WTC11 (cell line): ENCODE measurements around the gene PAQR4. TPM values are rescaled to one million over a fixed set of nuclear protein-coding genes. Genes with fewer than 3 reads are reported as not detected.
A peak's percentile ranks its signal among the peaks of the same experiment; 100 is the strongest.

ENCODE experiments used
- ATAC-seq: fragments of 200-7000 bp; cut with Tn5 transposase; 2 replicates; pipeline ENCODE4 v1.10.0; 2021; ENCODE audit warnings: mild to moderate bottlenecking, moderate library complexity
- CTCF ChIA-PET: fragments of 300-600 bp; sonication (Branson Sonifier 250); formaldehyde crosslinking; loops from one replicate; lab custom pipeline; 2021; ENCODE audit warnings: antibody characterized with exemption; lab: Charles Lee
- POLR2A ChIA-PET: fragments of 350-600 bp; sonication (Branson Sonifier 250); formaldehyde crosslinking; loops from one replicate; lab custom pipeline; 2021; ENCODE audit warnings: antibody characterized with exemption; lab: Charles Lee
- DNase-seq: peaks from one replicate; pipeline ENCODE4 v3.0.0; 2021; ENCODE audit warnings: low spot score
- H3K27ac Mint-ChIP-seq: 2 replicates; pipeline ENCODE4 v1.8.0; 2021; ENCODE audit warnings: mixed read lengths
- H3K27me3 Mint-ChIP-seq: 2 replicates; pipeline ENCODE4 v1.8.0; 2021; ENCODE audit warnings: low read depth, mild to moderate bottlenecking, moderate library complexity, mixed read lengths
- H3K36me3 Mint-ChIP-seq: 2 replicates; pipeline ENCODE4 v1.8.0; 2021; ENCODE audit warnings: mixed read lengths
- H3K4me1 Mint-ChIP-seq: 2 replicates; pipeline ENCODE4 v1.8.0; 2022; ENCODE audit warnings: mixed read lengths
- H3K4me3 Mint-ChIP-seq: 2 replicates; pipeline ENCODE4 v1.8.0; 2021; ENCODE audit warnings: mild to moderate bottlenecking, moderate library complexity, mixed read lengths
- H3K9me3 Mint-ChIP-seq: 2 replicates; pipeline ENCODE4 v1.8.0; 2021; ENCODE audit warnings: mixed read lengths
- AR ChIP-seq: fragments of 250-450 bp; sonication (Bioruptor Pico); IDR thresholded peaks from 2 replicates; pipeline ENCODE4 v1.9.0; 2021; ENCODE audit warnings: mild to moderate bottlenecking
- CBFB ChIP-seq: sonication (generic); formaldehyde crosslinking; IDR thresholded peaks from 2 replicates; pipeline ENCODE4 v1.8.1; 2022; ENCODE audit warnings: mild to moderate bottlenecking, low read depth, missing genetic modification reagents
- EMX1 ChIP-seq: fragments of 250-450 bp; sonication (Bioruptor Pico); IDR thresholded peaks from 2 replicates; pipeline ENCODE4 v1.8.0; 2021; ENCODE audit warnings: mild to moderate bottlenecking
- FOXK1 ChIP-seq: sonication (generic); formaldehyde crosslinking; IDR thresholded peaks from 2 replicates; pipeline ENCODE4 v1.8.0; 2022; ENCODE audit warnings: mild to moderate bottlenecking, moderate library complexity, missing genetic modification reagents
- FOXP4 ChIP-seq: sonication (generic); formaldehyde crosslinking; IDR thresholded peaks from 2 replicates; pipeline ENCODE4 v1.8.0; 2022; ENCODE audit warnings: mild to moderate bottlenecking, missing genetic modification reagents
- GTF2I ChIP-seq: fragments of 250-450 bp; sonication (Bioruptor Pico); conservative IDR thresholded peaks from 2 replicates; pipeline ENCODE4 v1.4.0; 2021; ENCODE audit warnings: mild to moderate bottlenecking
- IRF1 ChIP-seq: sonication (generic); formaldehyde crosslinking; IDR thresholded peaks from 2 replicates; pipeline ENCODE4 v1.8.0; 2023; ENCODE audit warnings: missing genetic modification reagents
- JAZF1 ChIP-seq: fragments of 250-450 bp; sonication (Bioruptor Pico); IDR thresholded peaks from 2 replicates; pipeline ENCODE4 v1.9.0; 2021; ENCODE audit warnings: moderate library complexity, mild to moderate bottlenecking, inconsistent platforms
- KAT7 ChIP-seq: sonication (generic); formaldehyde crosslinking; IDR thresholded peaks from 2 replicates; pipeline ENCODE4 v1.8.1; 2023; ENCODE audit warnings: missing genetic modification reagents, mild to moderate bottlenecking, borderline replicate concordance
- TEAD1 ChIP-seq: sonication (generic); formaldehyde crosslinking; IDR thresholded peaks from 2 replicates; pipeline ENCODE4 v1.8.0; 2022; ENCODE audit warnings: mild to moderate bottlenecking, missing genetic modification reagents
- TEAD4 ChIP-seq: sonication (generic); formaldehyde crosslinking; IDR thresholded peaks from 2 replicates; pipeline ENCODE4 v1.8.0; 2022; ENCODE audit warnings: mild to moderate bottlenecking, missing genetic modification reagents
- USF2 ChIP-seq: sonication (generic); formaldehyde crosslinking; IDR thresholded peaks from 2 replicates; pipeline ENCODE4 v1.8.1; 2023; ENCODE audit warnings: mild to moderate bottlenecking, missing genetic modification reagents, moderate library complexity
- ZNF219 ChIP-seq: sonication (generic); formaldehyde crosslinking; IDR thresholded peaks from 2 replicates; pipeline ENCODE4 v1.8.0; 2023; ENCODE audit warnings: missing genetic modification reagents, mild to moderate bottlenecking, borderline replicate concordance
- ZNF423 ChIP-seq: fragments of 250-450 bp; sonication (Bioruptor Pico); IDR thresholded peaks from 2 replicates; pipeline ENCODE4 v2.1.2; 2022; ENCODE audit warnings: mild to moderate bottlenecking, moderate library complexity
- total RNA-seq: library from RNA; stranded (reverse); gene quantifications from 3 replicates; pipeline ENCODE4 v1.2.3, GENCODE V29; 2021

The PAQR4 gene
- total RNA-seq, 1 experiment from 2014 or later = 32.4 TPM

GRCh38 chr16:2960183-2961010 is 8.8 kb upstream of the PAQR4 start:
- peaks cover 9% of the 10 kb centered on the region for H3K27me3 Mint-ChIP-seq
- no peaks in the 10 kb centered on the region for H3K36me3 Mint-ChIP-seq
- peaks cover 21% of the 10 kb centered on the region for H3K4me1 Mint-ChIP-seq
- DNase-seq = no peak
- TF ChIP-seq JAZF1 (CRISPR knock-in tag) (no peak), USF2 (CRISPR knock-in tag) (no peak), FOXK1 (CRISPR knock-in tag) (no peak), CBFB (CRISPR knock-in tag) (no peak), ZNF219 (CRISPR knock-in tag) (no peak), TEAD4 (CRISPR knock-in tag) (no peak), KAT7 (no peak), IRF1 (CRISPR knock-in tag) (no peak)
- TF ChIP-seq, all 79 proteins: peak for 0
- Mint-ChIP-seq H3K27ac (no peak overlapping the region), H3K4me3 (no peak overlapping the region), H3K9me3 (no peaks in the 10 kb centered on the region)
- ChIA-PET POLR2A (no interaction called here), CTCF (interaction anchor here (0.7 to 2.3 kb wide), 8 partner anchors 9 to 146 kb away, joined by 3 to 11 read pairs (median 4); partner anchors contain the start of gene PAQR4)
- no peak for ATAC-seq

- H3K36me3 Mint-ChIP-seq = no peaks in the 10 kb centered on the region
- ChIA-PET CTCF (interaction anchor here (0.7 to 5.4 kb wide), 10 partner anchors 8 to 167 kb away, joined by 3 to 43 read pairs (median 6); partner anchors contain the start of genes FLYWCH2 and PKMYT1), POLR2A (interaction anchor here (0.7 to 1.5 kb wide), 2 partner anchors 65 to 120 kb away, joined by 3 read pairs; no protein-coding TSS in a partner anchor)
- no peaks in the 10 kb centered on the region for H3K9me3 Mint-ChIP-seq
- peaks cover 25% of the 10 kb centered on the region for H3K27me3 Mint-ChIP-seq
- H3K27ac Mint-ChIP-seq = no peak overlapping the region
- TF ChIP-seq FOXP4 (CRISPR knock-in tag) = no peak
- no peak for TF ChIP-seq AR
- TF ChIP-seq JAZF1 (CRISPR knock-in tag) = no peak
- no peak for TF ChIP-seq ZNF423 (CRISPR knock-in tag)
- TF ChIP-seq EMX1 = no peak
- TF ChIP-seq TEAD1 (CRISPR knock-in tag) = no peak
- no peak for TF ChIP-seq GTF2I (CRISPR knock-in tag)
- H3K4me1 Mint-ChIP-seq = peaks cover 6% of the 10 kb centered on the region; the same call in 1 of the 2 replicates
- ATAC-seq (no peak), DNase-seq (no peak)
- H3K4me3 Mint-ChIP-seq = peak overlapping the region; percentile 63
Measured at GRCh38 chr16:2962334-2963073, 6.6 kb upstream of the PAQR4 start.
